HepG2 (cell line): ENCODE results near the gene MRPL20. TPM values are rescaled to one million over a fixed set of nuclear protein-coding genes. Genes with fewer than 3 reads are reported as not detected.

Experiments used
- ADNP ChIP-seq: sonication (generic); formaldehyde crosslinking; IDR thresholded peaks from 2 replicates; pipeline ENCODE4 v1.4.0; 2020; ENCODE audit warnings: missing genetic modification reagents
- ARID2 ChIP-seq: sonication (generic); formaldehyde crosslinking; IDR thresholded peaks from 2 replicates; pipeline ENCODE4 v1.8.1; 2022; ENCODE audit warnings: mild to moderate bottlenecking, missing genetic modification reagents, borderline replicate concordance
- ATF7-NPFF ChIP-seq: sonication (generic); formaldehyde crosslinking; IDR thresholded peaks from 2 replicates; pipeline ENCODE4 v1.8.1; 2023; ENCODE audit warnings: mild to moderate bottlenecking, low read depth, missing genetic modification reagents, moderate library complexity
- CAMTA2 ChIP-seq: sonication (generic); formaldehyde crosslinking; IDR thresholded peaks from 2 replicates; pipeline ENCODE4 v1.4.0; 2020; ENCODE audit warnings: mild to moderate bottlenecking, missing genetic modification reagents, borderline replicate concordance
- FOXJ3 ChIP-seq: sonication (generic); formaldehyde crosslinking; IDR thresholded peaks from 2 replicates; pipeline ENCODE4 v1.4.0; 2020; ENCODE audit warnings: missing genetic modification reagents, mild to moderate bottlenecking, borderline replicate concordance
- MEIS2 ChIP-seq: sonication (generic); formaldehyde crosslinking; IDR thresholded peaks from 2 replicates; pipeline ENCODE4 v1.9.0; 2021; ENCODE audit warnings: mild to moderate bottlenecking, missing genetic modification reagents
- MIER3 ChIP-seq: IDR thresholded peaks from 2 replicates; pipeline ENCODE4 v1.6.1; 2016; ENCODE audit warnings: missing compliant biosample characterization, borderline replicate concordance
- MTA3 ChIP-seq: sonication (generic); formaldehyde crosslinking; IDR thresholded peaks from 2 replicates; pipeline ENCODE4 v1.4.0; 2020; ENCODE audit warnings: missing genetic modification reagents
- PRPF4 ChIP-seq: fragments of 200-400 bp; formaldehyde crosslinking; IDR thresholded peaks from 2 replicates; pipeline ENCODE4 v1.6.1; 2016; ENCODE audit warnings: low read length, low read depth; ENCODE audit not compliant: poor library complexity, severe bottlenecking
- RARA ChIP-seq: IDR thresholded peaks from 2 replicates; pipeline ENCODE4 v1.6.1; 2016; ENCODE audit warnings: missing genetic modification reagents, missing compliant biosample characterization
- REST ChIP-seq, 2 experiments: IDR thresholded peaks; 2 replicates each; pipeline ENCODE4 v1.6.1; 2011 to 2012; ENCODE audit warnings: low read length in 2 of 2, borderline replicate concordance in 1 of 2, low read depth in 1 of 2, mild to moderate bottlenecking in 1 of 2, moderate library complexity in 1 of 2
- SMC3 ChIP-seq: IDR thresholded peaks from 2 replicates; pipeline ENCODE4 v1.6.1; 2011; ENCODE audit warnings: low read length, improper control_type of control experiment
- SP5 ChIP-seq: IDR thresholded peaks from 2 replicates; pipeline ENCODE4 v1.6.1; 2016; ENCODE audit warnings: low read depth, borderline replicate concordance
- U2AF2 ChIP-seq: fragments of 200-400 bp; formaldehyde crosslinking; IDR thresholded peaks from 2 replicates; pipeline ENCODE4 v1.6.1; 2017; ENCODE audit warnings: low read depth, mild to moderate bottlenecking, low read length
- XBP1 ChIP-seq: sonication (generic); formaldehyde crosslinking; IDR thresholded peaks from 2 replicates; pipeline ENCODE4 v1.5.0; 2020; ENCODE audit warnings: missing genetic modification reagents
- ZBTB10 ChIP-seq: sonication (generic); formaldehyde crosslinking; IDR thresholded peaks from 2 replicates; pipeline ENCODE4 v1.4.0; 2020; ENCODE audit warnings: missing genetic modification reagents, borderline replicate concordance
- ZBTB8A ChIP-seq: sonication (generic); formaldehyde crosslinking; IDR thresholded peaks from 2 replicates; pipeline ENCODE4 v1.4.0; 2020; ENCODE audit warnings: mild to moderate bottlenecking, low read depth, missing genetic modification reagents, borderline replicate concordance
- ZNF639 ChIP-seq: conservative IDR thresholded peaks from 2 replicates; pipeline ENCODE4 v1.6.1; 2018; ENCODE audit warnings: missing genetic modification reagents
- ZNF704 ChIP-seq: sonication (generic); formaldehyde crosslinking; IDR thresholded peaks from 2 replicates; pipeline ENCODE4 v1.8.1; 2023; ENCODE audit warnings: mild to moderate bottlenecking, inconsistent platforms, moderate library complexity, missing genetic modification reagents, borderline replicate concordance
- ZNF850 ChIP-seq: sonication (generic); formaldehyde crosslinking; conservative IDR thresholded peaks from 2 replicates; pipeline ENCODE4 v1.9.0; 2021; ENCODE audit warnings: mild to moderate bottlenecking, missing genetic modification reagents
- polyA plus RNA-seq, 8 experiments: library from polyadenylated mRNA; depleted of rRNA in 3 of 8; stranded (reverse) in 7 of 8; unstranded in 1 of 8; fragments of >200 nt; fragmentation: Illumina TruSeq in 4 of 8; extraction: Trizol in 4 of 8; gene quantifications; 2 replicates each; pipeline versions ENCODE4 v1.2.1 to v1.2.3, GENCODE V29; 2011 to 2016; ENCODE audit warnings: low read depth in 4 of 8, missing spikeins in 1 of 8, mixed read lengths in 1 of 8; ENCODE audit not compliant: insufficient read depth in 1 of 8
- total RNA-seq, 5 experiments: library from RNA; depleted of rRNA; stranded (reverse); fragments of >200 nt; fragmentation: Illumina TruSeq; extraction: Trizol; gene quantifications; 2 replicates each; pipeline ENCODE4 v1.2.3, GENCODE V29; 2016; ENCODE audit warnings: low read depth in 1 of 5

Gene MRPL20
- total and polyA plus RNA-seq, 2 of the 13 experiments (the other 11 are each of a cell fraction or from before 2014, with no cell fraction given), result 59.2 to 127 TPM

- no peak for TF ChIP-seq PRPF4
- TF ChIP-seq SP5 (CRISPR knock-in tag), result peak; percentile 62; the same call in 1 of the 2 replicates
- TF ChIP-seq FOXJ3 (CRISPR knock-in tag), result peak; percentile 71
- peak; percentile 18; the same call in 1 of the 2 replicates for TF ChIP-seq CAMTA2 (CRISPR knock-in tag)
- TF ChIP-seq XBP1 (CRISPR knock-in tag), result no peak
- no peak for TF ChIP-seq MTA3
- no peak; the same call in 1 of the 2 replicates for TF ChIP-seq ZNF704
- peak; percentile 22; the same call in 1 of the 2 replicates for TF ChIP-seq ARID2
- 0 out of 2 replicates have a peak, but pooled peaks have one; percentile 29 for TF ChIP-seq ZBTB8A
- no peak; the same call in 1 of the 2 replicates for TF ChIP-seq ZBTB10
- TF ChIP-seq U2AF2, result no peak
- TF ChIP-seq ADNP (CRISPR knock-in tag), result no peak
- TF ChIP-seq REST (IDR thresholded peaks at IDR 0.05; ENCODE audit: borderline replicate concordance in 1 of 2, low read depth in 1 of 2, low read length in 2 of 2), result 0 out of 4 replicates have a peak, but pooled peaks of 1 of the 2 experiments have one; percentile 63
- peak; percentile 68 for TF ChIP-seq RARA (CRISPR knock-in tag)
- peak; percentile 88 for TF ChIP-seq ATF7-NPFF (CRISPR knock-in tag)
- TF ChIP-seq MEIS2 (CRISPR knock-in tag), result no peak; the same call in 1 of the 2 replicates
- peak; percentile 98 for TF ChIP-seq ZNF639 (CRISPR knock-in tag)
- TF ChIP-seq SMC3, result no peak; the same call in 1 of the 2 replicates
- peak; percentile 87; the same call in 1 of the 2 replicates for TF ChIP-seq MIER3 (CRISPR knock-in tag)
- 0 out of 2 replicates have a peak, but pooled peaks have one; percentile 82 for TF ChIP-seq ZNF850 (CRISPR knock-in tag)
These were observed 32.0 kb downstream of the MRPL20 start, which contains the start of gene AURKAIP1 (continued) for GRCh38 chr1:1374929-1375662.
